ENCODE data around the gene CBX8. TPM values are rescaled to one million over a fixed set of nuclear protein-coding genes. Genes with fewer than 3 reads are reported as not detected.

The CBX8 gene
- total RNA-seq, 2 donors from 2014 or later: 0.71 to 7.4 TPM

DNA sequence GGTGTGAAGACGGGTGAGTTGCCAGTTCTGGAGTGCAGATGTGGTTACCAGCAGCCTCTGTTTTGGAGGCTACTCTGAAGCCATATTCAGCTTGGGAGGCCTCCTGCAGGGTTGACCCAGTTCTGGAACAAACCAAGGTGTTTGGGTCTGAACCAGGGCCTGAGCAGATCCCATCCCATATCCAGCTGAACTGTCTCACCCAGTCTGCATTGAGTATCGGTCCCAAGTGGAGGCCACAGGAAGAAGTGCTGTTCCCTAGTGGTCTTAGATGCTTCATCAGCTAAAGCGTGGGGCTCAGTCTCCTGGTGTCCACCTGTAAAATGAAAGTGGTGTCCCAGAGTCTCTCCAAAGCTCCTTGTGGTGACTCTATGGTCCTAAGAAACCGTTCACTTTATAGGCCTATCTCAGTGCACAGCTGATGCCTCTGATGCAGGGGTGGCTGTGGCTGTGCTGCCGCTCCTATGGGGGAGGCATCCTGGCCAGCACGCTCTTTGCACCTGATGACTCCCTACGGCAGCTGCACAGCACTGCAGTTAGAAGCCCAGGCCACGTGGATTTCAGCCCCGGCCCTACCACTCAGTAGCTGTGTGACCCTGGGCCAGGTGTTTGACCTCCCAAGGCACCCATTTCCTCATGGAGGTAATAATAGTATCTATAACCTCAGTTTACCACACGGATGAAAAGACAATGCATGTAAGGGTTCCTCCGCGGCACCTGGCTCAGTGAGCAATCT lies 21.3 kb upstream of the CBX8 start:
- DNase-seq (ENCODE audit: low spot score) (no peak), ATAC-seq (ENCODE audit: insufficient number of reproducible peaks, low FRiP score, low read depth) (no peak)
- no peaks in the 10 kb centered on the region for H3K9me3 ChIP-seq
- TF ChIP-seq, protein P1, sequence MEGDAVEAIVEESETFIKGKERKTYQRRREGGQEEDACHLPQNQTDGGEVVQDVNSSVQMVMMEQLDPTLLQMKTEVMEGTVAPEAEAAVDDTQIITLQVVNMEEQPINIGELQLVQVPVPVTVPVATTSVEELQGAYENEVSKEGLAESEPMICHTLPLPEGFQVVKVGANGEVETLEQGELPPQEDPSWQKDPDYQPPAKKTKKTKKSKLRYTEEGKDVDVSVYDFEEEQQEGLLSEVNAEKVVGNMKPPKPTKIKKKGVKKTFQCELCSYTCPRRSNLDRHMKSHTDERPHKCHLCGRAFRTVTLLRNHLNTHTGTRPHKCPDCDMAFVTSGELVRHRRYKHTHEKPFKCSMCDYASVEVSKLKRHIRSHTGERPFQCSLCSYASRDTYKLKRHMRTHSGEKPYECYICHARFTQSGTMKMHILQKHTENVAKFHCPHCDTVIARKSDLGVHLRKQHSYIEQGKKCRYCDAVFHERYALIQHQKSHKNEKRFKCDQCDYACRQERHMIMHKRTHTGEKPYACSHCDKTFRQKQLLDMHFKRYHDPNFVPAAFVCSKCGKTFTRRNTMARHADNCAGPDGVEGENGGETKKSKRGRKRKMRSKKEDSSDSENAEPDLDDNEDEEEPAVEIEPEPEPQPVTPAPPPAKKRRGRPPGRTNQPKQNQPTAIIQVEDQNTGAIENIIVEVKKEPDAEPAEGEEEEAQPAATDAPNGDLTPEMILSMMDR (IDR thresholded peaks at IDR 0.05): no peak
- H3K4me1 ChIP-seq (ENCODE audit: control insufficient read depth in 1 of 2, low read depth in 2 of 2): peaks cover 9 to 15% of the 10 kb centered on the region in 2 donors
- no peak overlapping the region for H3K4me3 ChIP-seq
- no peak overlapping the region for H3K27ac ChIP-seq
- H3K27me3 ChIP-seq (replicated peaks; ENCODE audit: insufficient read depth): peaks cover 5% of the 10 kb centered on the region
- no peaks in the 10 kb centered on the region for H3K36me3 ChIP-seq

DNA sequence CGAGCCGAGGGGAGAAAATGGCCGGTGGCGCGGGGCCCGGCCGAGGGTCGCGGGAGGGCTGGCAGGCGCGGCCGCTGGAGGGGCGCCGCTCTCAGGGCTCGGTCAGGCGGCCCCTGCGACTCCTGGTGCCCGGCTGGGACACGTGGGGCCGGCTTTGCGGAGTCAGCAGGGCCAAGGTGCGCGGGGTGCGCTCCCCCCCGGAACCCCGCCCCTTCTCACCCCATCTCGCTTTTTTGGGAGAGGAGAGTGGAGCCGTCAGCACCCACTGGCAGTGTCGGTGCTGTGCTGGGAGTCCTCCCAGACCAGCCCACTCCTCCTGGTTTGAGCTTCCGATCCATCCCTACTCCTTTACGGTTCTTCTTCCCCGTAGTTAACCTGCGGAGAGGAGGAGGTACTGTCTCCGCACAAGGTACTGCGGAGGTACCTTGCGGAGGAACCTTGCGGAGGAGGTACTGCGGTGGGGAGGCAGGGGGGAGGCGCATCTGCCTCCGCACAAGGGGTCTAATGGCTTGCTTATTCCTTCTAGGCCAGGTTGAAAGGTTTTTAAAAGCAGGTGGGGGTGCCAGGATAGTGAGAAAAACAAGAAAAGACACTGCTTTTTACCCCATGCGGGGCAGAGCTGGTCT lies 19.1 kb upstream of the CBX8 start:
- no peak for DNase-seq (ENCODE audit: low spot score)
- ATAC-seq (ENCODE audit: insufficient number of reproducible peaks, low FRiP score, low read depth): no peak
- H3K4me1 ChIP-seq (ENCODE audit: control insufficient read depth in 1 of 2, low read depth in 2 of 2): peaks cover 15 to 36% of the 10 kb centered on the region in 2 donors
- no peaks in the 10 kb centered on the region for H3K36me3 ChIP-seq
- H3K9me3 ChIP-seq: no peaks in the 10 kb centered on the region
- H3K4me3 ChIP-seq: no peak overlapping the region
- TF ChIP-seq, protein P1 (IDR thresholded peaks at IDR 0.05): no peak
- no peak overlapping the region for H3K27ac ChIP-seq
- peaks cover 26% of the 10 kb centered on the region for H3K27me3 ChIP-seq (replicated peaks; ENCODE audit: insufficient read depth)

DNA sequence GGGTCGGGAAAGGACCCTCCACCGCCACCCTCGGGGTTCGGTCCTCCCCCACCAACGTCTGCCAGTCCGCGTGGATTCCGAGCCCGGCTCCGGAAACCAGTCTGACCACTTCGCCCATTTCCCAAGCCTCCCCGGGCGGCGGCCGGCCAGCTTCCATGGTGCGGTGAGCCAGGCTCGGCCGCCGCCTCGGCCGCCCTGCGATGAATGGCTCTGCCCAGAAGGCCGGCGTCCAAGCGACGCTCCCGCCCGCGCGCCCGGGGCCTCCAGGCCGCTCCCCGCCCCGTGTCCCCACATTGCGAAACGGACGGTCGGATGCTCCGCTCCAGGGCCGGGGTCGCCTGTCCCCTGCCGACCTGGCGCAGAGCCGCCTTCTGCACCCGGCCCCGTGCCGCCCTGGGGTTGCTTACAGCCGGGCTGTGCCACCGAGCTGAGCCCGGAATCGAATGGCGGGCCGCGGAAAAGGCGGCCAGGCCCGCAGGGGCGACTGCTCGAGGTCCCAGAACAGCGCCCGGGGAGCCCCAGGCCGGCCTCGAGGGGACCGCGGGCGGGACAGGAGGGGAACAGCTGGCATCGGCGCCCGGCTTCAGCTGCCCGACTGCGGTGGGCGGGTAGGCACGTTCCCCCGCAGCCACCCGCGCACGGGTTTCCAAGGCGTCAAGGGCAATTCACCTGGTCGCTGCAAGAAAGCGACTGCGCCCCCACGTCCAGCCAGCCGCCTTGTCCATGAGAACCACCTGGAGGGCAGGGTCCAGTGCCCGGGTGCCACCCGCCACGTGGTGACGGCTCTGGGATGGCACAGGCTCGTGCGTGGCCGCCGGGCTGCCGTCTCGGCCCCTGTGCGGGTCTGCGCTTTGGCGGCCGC lies 18.3 kb upstream of the CBX8 start:
- Histone ChIP-seq H3K4me3 (peak overlapping the region; percentile 59), H3K27ac (no peak overlapping the region), H3K4me1 (ENCODE audit: control insufficient read depth in 1 of 2, low read depth in 2 of 2) (peaks cover 18 to 37% of the 10 kb centered on the region in 2 donors), H3K36me3 (no peaks in the 10 kb centered on the region), H3K27me3 (replicated peaks; ENCODE audit: insufficient read depth) (peaks cover 27% of the 10 kb centered on the region), H3K9me3 (no peaks in the 10 kb centered on the region)
- TF ChIP-seq, protein P1 (IDR thresholded peaks at IDR 0.05): no peak
- ATAC-seq (ENCODE audit: insufficient number of reproducible peaks, low FRiP score, low read depth) (no peak), DNase-seq (ENCODE audit: low spot score) (no peak)

DNA sequence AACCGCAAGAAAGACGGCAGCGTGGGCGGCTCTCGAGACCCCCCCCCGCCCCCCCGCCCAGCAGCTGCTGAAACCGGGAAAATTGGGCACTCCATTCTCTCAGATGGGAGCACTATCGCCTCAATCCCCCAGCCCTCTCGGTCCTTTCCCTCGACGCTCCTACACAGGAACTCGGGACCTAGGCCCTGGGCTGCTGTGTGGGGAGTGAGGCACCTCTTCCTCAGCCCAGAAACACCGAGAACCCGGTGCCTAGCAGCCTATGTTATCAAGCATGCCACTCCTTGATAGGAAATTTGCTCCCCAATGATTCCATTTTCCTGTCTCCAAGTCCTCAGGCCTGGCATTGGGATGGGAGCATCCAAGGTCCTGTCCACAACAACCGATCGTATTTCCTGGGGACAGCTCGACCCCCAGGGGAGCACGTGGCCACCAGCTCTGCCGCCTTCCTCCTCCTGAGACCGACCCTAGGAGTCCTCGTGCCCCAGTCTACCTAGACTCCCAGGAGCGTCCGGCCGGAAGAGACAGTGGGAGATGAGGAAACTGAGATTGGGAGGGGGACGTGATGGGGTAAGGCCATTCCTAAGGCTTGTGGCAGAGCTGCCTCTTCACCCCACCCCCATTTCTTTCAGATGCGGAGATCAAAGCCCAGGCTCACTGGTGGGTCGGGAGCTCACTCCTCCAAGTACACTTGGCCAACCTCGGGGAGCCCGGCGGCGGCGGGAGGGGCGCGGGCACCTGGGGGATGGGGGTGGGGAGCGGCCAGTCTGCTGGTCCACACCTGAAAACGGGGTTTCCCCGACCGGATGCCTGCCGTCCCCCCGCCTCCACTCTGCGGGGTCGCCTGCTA lies 17.5 kb upstream of the CBX8 start:
- no peak for ATAC-seq (ENCODE audit: insufficient number of reproducible peaks, low FRiP score, low read depth)
- DNase-seq (ENCODE audit: low spot score): no peak
- TF ChIP-seq, protein P1 (IDR thresholded peaks at IDR 0.05): no peak
- Histone ChIP-seq H3K4me1 (ENCODE audit: control insufficient read depth in 1 of 2, low read depth in 2 of 2) (peaks cover 18 to 37% of the 10 kb centered on the region in 2 donors), H3K27me3 (replicated peaks; ENCODE audit: insufficient read depth) (peaks cover 28% of the 10 kb centered on the region), H3K36me3 (no peaks in the 10 kb centered on the region), H3K27ac (no peak overlapping the region), H3K9me3 (no peaks in the 10 kb centered on the region), H3K4me3 (peak overlapping the region; percentile 59)

All from thoracic aorta (tissue), 2 donors.